GM21390 (cell line): ENCODE results near the gene L3MBTL4.
A peak's percentile ranks its signal among the peaks of the same experiment; 100 is the strongest.
"Not testable (repeated sequence)": the region's sequence is repeated elsewhere in the genome, so short reads cannot be mapped to it uniquely, and the experiment has no call there.

Source experiments
- ATAC-seq: cut with Tn5 transposase; IDR thresholded peaks from one replicate; pipeline ENCODE4 v1.9.1; 2021; ENCODE audit not compliant: unreplicated experiment

L3MBTL4 gene

GRCh38 chr18:6055711-6056110 is 359.0 kb downstream of the L3MBTL4 start:
- no peak for ATAC-seq

DNA sequence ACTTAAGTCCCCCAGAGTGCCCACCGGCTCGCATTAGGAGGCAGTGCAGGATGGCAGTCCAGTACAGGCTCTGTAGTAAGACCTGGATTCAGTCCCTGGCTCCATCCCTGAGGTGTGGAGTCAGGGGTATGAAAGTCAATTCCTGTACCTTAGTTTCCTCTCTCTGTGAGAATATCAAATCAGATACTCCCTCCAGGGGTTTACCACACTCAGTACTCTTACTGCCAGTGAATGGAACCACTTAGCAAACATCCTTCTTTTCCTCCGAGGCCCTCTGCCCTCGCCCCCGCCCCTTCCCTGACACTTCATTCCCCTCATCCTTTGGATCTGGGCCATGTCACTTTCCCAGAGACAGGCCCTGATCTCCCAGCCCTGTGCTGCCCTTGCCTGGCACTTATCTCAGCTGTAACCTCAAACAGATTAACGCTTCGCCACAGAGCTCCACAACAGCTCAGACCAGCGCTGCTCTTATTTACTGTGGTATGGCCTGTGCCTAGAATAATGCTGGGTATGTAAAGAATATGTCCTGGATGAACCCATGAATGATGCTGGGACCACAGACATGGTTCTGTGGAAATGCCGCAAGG is 360.4 kb downstream of the L3MBTL4 start:
- ATAC-seq: no peak

- ATAC-seq: no peak
Observed at GRCh38 chr18:6052449-6052913, 362.2 kb downstream of the L3MBTL4 start.

DNA sequence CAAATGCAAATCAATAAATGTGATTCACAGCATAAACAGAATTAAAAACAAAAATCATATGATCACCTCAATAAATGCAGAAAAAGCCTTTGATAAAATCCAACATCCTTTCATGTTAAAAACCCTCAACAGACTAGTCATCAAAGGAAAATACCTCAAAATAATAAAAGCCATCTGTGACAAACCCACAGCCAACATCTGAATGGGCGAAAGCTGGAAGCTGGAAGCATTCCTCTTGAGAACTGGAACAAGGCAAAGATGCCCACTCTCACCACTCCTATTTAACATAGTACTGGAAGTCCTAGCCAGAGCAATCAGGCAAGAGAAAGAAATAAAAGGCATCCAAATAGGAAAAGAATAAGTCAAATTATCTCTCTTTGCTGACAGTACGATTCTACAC is 367.1 kb downstream of the L3MBTL4 start:
- not testable (repeated sequence) for ATAC-seq

GRCh38 chr18:6044773-6045172 is 369.9 kb downstream of the L3MBTL4 start:
- no peak for ATAC-seq

GRCh38 chr18:6044319-6044718 is 370.4 kb downstream of the L3MBTL4 start:
- no peak for ATAC-seq

DNA sequence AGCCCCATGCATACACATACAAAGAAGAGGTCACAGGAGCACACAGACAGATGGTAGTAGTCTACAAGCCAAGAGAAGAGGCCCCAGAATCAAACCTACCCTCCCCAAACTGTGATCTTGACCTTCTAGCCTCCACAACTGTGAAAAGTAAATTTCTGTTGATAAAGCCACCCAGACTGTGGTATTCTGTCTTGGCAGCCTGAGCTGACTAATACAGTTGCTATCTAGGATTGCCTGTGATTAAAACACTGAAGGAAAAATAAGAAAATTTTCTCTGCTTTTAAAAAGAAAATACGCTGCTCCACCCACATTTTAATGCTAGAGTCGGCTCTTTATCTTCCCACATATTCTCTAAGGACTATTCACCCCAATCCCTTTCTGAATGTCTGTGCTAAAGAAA is 375.7 kb downstream of the L3MBTL4 start:
- ATAC-seq: no peak

GRCh38 chr18:6031442-6031841 is 383.3 kb downstream of the L3MBTL4 start:
- no peak for ATAC-seq

GRCh38 chr18:6031002-6031401 is 383.7 kb downstream of the L3MBTL4 start:
- no peak for ATAC-seq

DNA sequence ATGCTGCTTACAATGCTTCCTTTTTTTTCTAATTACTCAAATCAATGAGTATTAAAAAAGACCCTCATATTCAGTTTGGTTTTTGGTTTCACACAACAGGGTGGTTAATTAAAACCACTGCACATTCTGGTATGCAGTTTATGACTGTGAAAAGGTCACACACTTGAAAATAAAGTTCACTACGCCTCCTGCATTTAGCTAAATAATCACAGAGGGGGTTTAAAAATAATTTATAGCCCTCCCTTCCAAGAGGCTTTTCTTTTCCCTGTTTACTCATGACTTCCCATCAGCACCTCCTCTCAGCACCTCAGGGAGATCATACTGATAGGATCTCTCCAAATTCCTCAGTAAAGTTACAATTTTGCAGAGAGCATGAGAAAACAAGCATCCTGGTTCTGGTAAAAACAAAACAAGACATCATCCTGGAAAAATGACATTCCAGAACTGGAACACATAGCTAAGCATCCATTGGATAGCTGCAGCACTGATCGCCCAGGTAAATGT is 389.9 kb downstream of the L3MBTL4 start:
- ATAC-seq: no peak

DNA sequence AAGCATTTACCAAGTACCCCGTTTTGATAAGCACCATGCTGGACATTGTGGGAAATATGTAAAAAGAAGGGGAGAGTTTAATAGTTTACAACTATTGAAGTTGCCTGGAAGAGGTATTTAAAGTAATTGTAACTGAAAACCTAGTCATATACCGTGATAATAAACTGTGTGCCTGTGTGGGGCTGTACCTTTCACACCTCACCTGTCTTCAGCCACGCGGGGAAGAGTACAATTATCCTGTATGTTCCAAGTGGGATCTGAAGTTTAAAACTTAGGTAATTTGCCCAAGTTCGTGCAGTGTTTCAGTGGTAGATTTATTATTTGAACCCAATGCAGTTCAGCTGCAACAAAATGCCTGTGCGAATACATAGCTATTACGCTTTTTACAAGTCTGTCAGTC is 391.2 kb downstream of the L3MBTL4 start:
- ATAC-seq: no peak

- ATAC-seq: no peak
Observed at GRCh38 chr18:6022845-6023244, 391.9 kb downstream of the L3MBTL4 start.

DNA sequence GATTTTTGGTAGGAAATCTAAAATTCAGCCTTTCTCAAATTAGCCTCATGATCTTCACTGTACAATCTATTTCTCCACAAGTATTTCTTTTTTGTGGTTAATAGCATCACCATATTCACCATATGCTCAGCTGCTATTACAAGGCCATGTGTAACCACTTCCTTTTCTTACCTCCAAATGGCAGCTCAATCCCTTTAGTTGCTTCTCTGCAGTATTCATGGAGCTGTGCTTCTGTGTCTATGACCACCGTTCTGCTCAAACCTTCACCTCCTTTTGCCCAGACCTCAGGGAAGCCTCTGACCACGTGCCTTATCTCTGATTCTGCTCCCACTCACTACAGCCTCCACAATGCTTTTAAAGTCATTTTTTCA is 392.7 kb downstream of the L3MBTL4 start:
- ATAC-seq: no peak

DNA sequence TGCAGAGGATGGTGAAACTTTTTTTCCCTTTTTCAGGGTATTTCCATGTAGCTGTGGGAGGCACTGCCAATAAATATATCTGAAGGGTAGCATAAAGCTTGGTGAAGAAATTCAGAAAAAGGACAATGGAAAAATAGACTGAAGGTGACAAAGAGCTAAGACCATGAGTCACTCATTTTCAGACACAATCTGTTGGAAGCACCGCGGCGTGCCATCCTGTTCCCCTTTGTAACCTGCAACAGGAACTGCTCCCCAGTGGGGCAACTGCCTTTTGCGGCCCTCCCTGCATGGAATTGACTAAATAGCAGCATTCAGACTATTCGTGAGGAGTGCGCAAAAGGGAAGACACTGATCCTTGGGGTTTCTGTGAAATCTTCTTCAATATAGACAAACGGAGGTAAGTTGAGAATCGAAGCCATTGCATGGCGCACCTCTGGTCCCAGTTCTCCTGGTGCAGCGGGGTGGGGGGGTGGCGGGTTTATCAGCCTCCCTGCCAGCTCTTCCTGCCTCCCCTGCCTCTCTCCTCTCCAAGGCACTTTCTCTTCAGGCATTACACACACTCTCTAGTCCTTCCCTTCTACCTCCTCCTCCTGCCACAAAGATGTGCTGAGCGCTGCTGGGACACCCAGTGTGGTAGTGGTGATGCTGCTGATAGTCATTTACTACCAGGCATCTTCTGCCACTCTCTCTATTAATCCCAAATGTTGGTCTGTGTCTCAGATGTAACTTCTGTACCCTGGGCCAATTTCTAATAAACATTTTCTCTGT is 393.2 kb downstream of the L3MBTL4 start:
- ATAC-seq: no peak

GRCh38 chr18:6018671-6019070 is 396.0 kb downstream of the L3MBTL4 start:
- ATAC-seq: no peak

DNA sequence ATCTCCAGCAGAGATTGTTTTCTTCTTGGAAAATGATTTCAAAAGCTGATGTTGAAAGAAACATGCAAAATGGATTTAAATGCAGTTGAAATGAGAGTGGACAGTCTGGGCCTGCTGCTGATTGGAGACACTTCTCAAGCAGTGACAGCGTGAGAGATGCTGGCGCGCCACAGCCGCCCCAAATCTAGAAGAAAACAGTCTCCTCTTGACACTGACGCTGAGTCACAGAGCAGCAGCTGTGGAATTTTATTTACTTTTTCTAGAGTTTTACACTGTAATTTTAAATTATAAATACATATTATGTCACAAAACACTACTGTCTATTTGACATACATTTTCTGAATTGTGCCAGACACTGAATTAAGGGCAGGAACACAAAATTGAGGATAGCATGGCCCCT is 397.5 kb downstream of the L3MBTL4 start:
- ATAC-seq: no peak

GRCh38 chr18:6015364-6015763 is 399.3 kb downstream of the L3MBTL4 start:
- ATAC-seq: no peak

GRCh38 chr18:6013171-6013810 is 401.4 kb downstream of the L3MBTL4 start:
- no peak for ATAC-seq

DNA sequence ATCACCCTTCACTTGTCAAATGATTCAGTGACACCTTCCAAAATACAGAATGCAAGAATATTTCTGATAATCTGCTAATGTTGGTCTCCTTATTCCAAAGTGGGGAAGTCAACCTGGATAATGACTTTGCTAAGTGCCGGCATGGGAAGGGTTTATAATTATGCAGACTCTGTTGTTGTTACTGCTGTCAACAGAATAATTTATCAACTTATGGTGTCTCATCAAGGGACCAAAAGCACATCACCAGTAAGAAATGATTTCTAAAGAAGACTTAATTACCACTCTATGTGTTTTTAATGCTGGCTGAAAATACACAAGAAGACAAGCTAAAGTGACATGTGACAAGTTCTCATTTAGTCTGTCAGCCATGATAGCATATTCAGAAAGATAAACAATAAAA is 403.8 kb downstream of the L3MBTL4 start:
- no peak for ATAC-seq

DNA sequence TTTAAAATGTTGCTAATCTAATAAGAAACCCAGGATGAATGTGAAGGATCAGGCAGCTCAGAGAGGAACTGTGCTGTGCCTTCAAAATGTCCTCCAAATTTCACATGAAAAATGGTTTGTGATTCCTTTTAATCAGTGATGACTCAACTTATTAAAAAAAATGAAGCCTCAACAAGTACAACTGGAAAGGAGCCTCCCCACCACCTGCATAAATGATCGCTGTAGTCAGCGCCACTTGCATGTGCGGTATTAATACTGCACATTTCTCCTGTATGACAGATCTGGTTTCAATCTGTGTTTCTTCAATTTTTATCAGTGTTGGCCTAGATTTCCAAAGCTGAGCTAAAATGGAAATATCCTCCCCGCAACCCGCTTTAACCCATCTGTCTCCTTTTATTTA is 404.4 kb downstream of the L3MBTL4 start:
- ATAC-seq: no peak

DNA sequence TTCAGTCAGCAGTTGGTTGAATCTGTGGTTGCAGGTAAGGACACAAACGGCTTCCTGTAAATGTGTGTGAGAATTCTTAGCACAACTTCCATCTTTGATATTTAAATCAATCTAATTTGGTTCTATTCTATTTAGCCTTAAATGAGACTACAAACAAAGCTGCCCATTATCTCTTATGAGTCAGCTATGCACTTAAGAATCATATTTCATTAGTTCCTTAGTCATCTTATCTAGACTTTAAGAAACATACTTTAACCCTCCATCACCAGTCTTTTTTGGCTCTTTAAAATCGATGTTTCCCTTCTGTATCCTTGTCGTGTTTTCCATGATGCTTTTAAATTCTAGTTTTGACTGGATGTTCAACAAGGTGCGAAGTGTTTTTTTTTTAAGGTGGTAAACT is 405.0 kb downstream of the L3MBTL4 start:
- ATAC-seq: no peak

DNA sequence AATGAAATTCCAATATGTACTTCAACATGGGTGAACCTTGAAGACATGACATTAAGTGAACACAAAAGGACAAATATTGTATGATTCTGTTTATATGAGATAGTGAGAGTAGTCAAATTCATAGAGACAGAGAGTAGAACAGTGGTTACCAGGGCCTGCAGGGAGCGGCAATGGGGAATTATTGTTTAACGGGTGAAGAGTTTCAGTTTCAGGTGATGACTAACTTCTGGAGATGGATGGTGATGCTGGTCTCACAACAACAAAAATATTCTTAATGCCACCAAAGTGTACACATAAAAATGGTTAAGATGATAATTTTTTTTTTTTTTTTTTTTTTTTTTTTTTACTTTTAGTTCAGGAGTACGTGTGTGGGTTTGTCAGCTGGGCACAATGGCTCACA is 410.0 kb downstream of the L3MBTL4 start:
- ATAC-seq: peak; percentile 97
